Hepatocyte (in vitro differentiated cells): ENCODE results near the gene HIGD1A. TPM values are rescaled to one million over a fixed set of nuclear protein-coding genes. Genes with fewer than 3 reads are reported as not detected.

Experiments used
- DNase-seq: peaks from one replicate; pipeline ENCODE4 v3.0.0-alpha.2; 2016; ENCODE audit warnings: low spot score
- H2AFZ ChIP-seq: fragments of 200-600 bp; sonication (generic); 2 replicates; pipeline ENCODE4 v1.6.0; 2016; ENCODE audit warnings: antibody characterized with exemption, mild to moderate bottlenecking
- H3K27ac ChIP-seq: fragments of 200-600 bp; sonication (generic); 2 replicates; pipeline ENCODE4 v1.5.1; 2016; ENCODE audit warnings: mild to moderate bottlenecking
- H3K27me3 ChIP-seq: fragments of 200-600 bp; sonication (generic); 2 replicates; pipeline ENCODE4 v1.6.1; 2016
- H3K36me3 ChIP-seq: fragments of 200-600 bp; sonication (generic); replicated peaks from 2 replicates; pipeline ENCODE4 v1.5.1; 2016; ENCODE audit warnings: low read depth; ENCODE audit not compliant: insufficient read depth
- H3K4me1 ChIP-seq: fragments of 200-600 bp; sonication (generic); 2 replicates; pipeline ENCODE4 v1.5.1; 2016; ENCODE audit warnings: mild to moderate bottlenecking, moderate library complexity; ENCODE audit not compliant: insufficient read depth
- H3K4me2 ChIP-seq: fragments of 200-600 bp; sonication (generic); 2 replicates; pipeline ENCODE4 v1.6.0; 2016
- H3K4me3 ChIP-seq: fragments of 200-600 bp; sonication (generic); 2 replicates; pipeline ENCODE4 v1.5.1; 2016; ENCODE audit warnings: mild to moderate bottlenecking
- H3K79me2 ChIP-seq: fragments of 200-600 bp; sonication (generic); 2 replicates; pipeline ENCODE4 v1.6.0; 2017; ENCODE audit warnings: mild to moderate bottlenecking
- H3K9me2 ChIP-seq: fragments of 200-600 bp; sonication (generic); replicated peaks from 2 replicates; pipeline ENCODE4 v1.6.0; 2017; ENCODE audit warnings: mild to moderate bottlenecking; ENCODE audit not compliant: insufficient read depth
- H3K9me3 ChIP-seq: fragments of 200-600 bp; sonication (generic); 2 replicates; pipeline ENCODE4 v1.5.1; 2016; ENCODE audit warnings: low read depth, mild to moderate bottlenecking
- H4K20me1 ChIP-seq: fragments of 200-600 bp; sonication (generic); 2 replicates; pipeline ENCODE4 v1.6.0; 2016; ENCODE audit warnings: mild to moderate bottlenecking; ENCODE audit not compliant: insufficient read depth, poor library complexity, severe bottlenecking
- EZH2 ChIP-seq: fragments of 200-600 bp; sonication (generic); IDR thresholded peaks from 2 replicates; pipeline ENCODE4 v1.6.1; 2016; ENCODE audit warnings: antibody characterized with exemption, mild to moderate bottlenecking, borderline replicate concordance
- EZH2phosphoT487 ChIP-seq: fragments of 200-600 bp; sonication (generic); IDR thresholded peaks from one replicate; pipeline ENCODE4 v1.6.1; 2018; ENCODE audit warnings: antibody characterized with exemption, mild to moderate bottlenecking, low read depth, moderate library complexity; ENCODE audit not compliant: unreplicated experiment, severe bottlenecking
- WGBS: methylation state at CpG from one replicate; pipeline ENCODE4 v1.1.6; 2016; ENCODE audit warnings: low lambda C conversion rate; ENCODE audit errors: missing lambda C conversion rate; 5-methylcytosine and 5-hydroxymethylcytosine counted together
- polyA plus RNA-seq: library from polyadenylated mRNA; unstranded; fragments of >200 nt; fragmentation: Nextera tagmentation; extraction: Ambion mirVana; gene quantifications from 2 replicates; pipeline ENCODE4 v1.2.1, GENCODE V29; 2016
- total RNA-seq: library from RNA; depleted of rRNA; stranded (reverse); fragments of >200 nt; gene quantifications from 2 replicates; pipeline ENCODE4 v1.2.3, GENCODE V29; 2014
- TF ChIP-seq, protein P1 (sequence below): fragments of 200-600 bp; sonication (generic); IDR thresholded peaks from 2 replicates; pipeline ENCODE4 v1.5.1; 2016; ENCODE audit warnings: antibody characterized with exemption, mild to moderate bottlenecking; ENCODE audit not compliant: poor library complexity

HIGD1A gene
- total and polyA plus RNA-seq, 2 experiments from 2014 or later: 218 to 252 TPM

DNA sequence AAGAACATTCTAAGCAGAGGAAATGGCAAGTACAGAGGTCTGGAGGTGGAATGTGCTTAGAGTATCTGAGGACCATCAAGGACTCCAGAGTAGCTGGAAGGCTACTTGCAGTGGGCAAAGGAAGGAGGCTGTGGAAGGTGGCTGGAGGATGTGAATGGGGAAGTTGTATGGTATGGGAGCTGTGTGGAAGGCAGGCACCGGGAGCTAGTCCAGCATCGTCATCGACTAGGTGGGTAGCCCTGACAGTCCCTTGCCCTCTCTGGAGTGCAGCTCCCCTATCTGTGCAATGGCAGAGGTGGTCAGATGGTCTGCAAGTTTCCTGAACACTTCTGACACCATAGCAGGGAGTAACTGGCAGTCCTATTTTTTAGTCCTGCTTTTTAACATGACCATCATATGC, 50.5 kb downstream of the HIGD1A start:
- no peak for DNase-seq
- H3K9me2 ChIP-seq: no peaks in the 10 kb centered on the region
- H3K27me3 ChIP-seq: no peaks in the 10 kb centered on the region
- H3K4me2 ChIP-seq: no peak overlapping the region
- TF ChIP-seq, protein P1, sequence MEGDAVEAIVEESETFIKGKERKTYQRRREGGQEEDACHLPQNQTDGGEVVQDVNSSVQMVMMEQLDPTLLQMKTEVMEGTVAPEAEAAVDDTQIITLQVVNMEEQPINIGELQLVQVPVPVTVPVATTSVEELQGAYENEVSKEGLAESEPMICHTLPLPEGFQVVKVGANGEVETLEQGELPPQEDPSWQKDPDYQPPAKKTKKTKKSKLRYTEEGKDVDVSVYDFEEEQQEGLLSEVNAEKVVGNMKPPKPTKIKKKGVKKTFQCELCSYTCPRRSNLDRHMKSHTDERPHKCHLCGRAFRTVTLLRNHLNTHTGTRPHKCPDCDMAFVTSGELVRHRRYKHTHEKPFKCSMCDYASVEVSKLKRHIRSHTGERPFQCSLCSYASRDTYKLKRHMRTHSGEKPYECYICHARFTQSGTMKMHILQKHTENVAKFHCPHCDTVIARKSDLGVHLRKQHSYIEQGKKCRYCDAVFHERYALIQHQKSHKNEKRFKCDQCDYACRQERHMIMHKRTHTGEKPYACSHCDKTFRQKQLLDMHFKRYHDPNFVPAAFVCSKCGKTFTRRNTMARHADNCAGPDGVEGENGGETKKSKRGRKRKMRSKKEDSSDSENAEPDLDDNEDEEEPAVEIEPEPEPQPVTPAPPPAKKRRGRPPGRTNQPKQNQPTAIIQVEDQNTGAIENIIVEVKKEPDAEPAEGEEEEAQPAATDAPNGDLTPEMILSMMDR: no peak
- no peak overlapping the region for H2AFZ ChIP-seq
- H4K20me1 ChIP-seq: no peaks in the 10 kb centered on the region
- no peaks in the 10 kb centered on the region for H3K36me3 ChIP-seq
- H3K27ac ChIP-seq: no peak overlapping the region
- H3K9me3 ChIP-seq: no peaks in the 10 kb centered on the region
- H3K4me1 ChIP-seq: peaks cover 4% of the 10 kb centered on the region
- no peak overlapping the region for H3K4me3 ChIP-seq
- 98% methylated on average over 3 of the region's 3 CpGs for WGBS
- H3K79me2 ChIP-seq: no peaks in the 10 kb centered on the region

DNA sequence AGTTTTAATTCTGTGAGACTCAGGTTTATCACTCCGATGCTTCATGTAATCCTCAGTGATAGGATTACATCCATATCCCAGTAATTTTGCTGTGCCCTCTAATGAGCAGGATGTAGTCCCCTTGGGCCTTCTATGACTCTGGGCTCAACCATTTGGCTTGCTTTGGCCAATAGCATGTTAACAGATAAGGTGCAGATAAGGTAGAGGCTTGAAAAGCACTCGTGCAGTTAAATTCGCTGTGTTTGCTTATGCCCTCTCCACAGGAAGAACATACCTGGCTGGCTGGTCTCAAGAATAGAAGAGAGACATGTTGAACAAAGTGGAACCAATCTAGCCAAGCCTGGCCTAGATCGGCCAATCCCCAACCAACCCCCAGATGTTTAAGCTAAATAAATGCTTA, 51.3 kb downstream of the HIGD1A start:
- no peak overlapping the region for H2AFZ ChIP-seq
- H3K27ac ChIP-seq: no peak overlapping the region
- H3K9me3 ChIP-seq: no peaks in the 10 kb centered on the region
- H3K4me1 ChIP-seq: peaks cover 4% of the 10 kb centered on the region
- no peak overlapping the region for H3K4me2 ChIP-seq
- H3K9me2 ChIP-seq: no peaks in the 10 kb centered on the region
- no peak for DNase-seq
- no peaks in the 10 kb centered on the region for H4K20me1 ChIP-seq
- H3K79me2 ChIP-seq: no peaks in the 10 kb centered on the region
- WGBS: 72% methylated on average over 4 of the region's 4 CpGs
- no peaks in the 10 kb centered on the region for H3K27me3 ChIP-seq
- H3K36me3 ChIP-seq: no peaks in the 10 kb centered on the region
- no peak overlapping the region for H3K4me3 ChIP-seq
- TF ChIP-seq EZH2 (no peak), EZH2phosphoT487 (no peak)
- TF ChIP-seq, protein P1: no peak

DNA sequence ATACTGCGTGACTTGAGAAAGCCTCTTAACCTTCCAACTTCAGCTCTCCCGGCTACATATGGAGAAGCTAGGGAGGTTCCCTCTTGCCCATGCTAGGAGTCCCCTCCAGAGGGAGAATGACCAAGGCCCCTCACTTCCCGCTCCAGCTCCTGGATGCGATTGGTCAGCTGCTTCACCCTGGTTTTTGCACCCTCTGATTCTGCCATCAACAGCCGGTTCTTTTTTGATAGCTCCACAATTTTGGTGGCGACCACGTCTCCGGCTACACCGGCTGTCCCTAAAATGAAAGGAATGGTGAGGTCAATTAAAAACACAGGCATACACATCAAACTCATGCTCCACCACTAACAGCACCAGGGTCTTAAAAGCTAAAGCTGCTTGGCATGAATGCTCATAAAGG, 51.8 kb downstream of the HIGD1A start:
- no peak for TF ChIP-seq EZH2phosphoT487
- TF ChIP-seq, protein P1: no peak
- TF ChIP-seq EZH2: no peak
- Histone ChIP-seq H3K79me2 (no peaks in the 10 kb centered on the region), H3K36me3 (no peaks in the 10 kb centered on the region), H3K4me2 (no peak overlapping the region), H3K4me3 (no peak overlapping the region), H3K27me3 (no peaks in the 10 kb centered on the region), H2AFZ (no peak overlapping the region), H3K9me3 (no peaks in the 10 kb centered on the region), H3K9me2 (no peaks in the 10 kb centered on the region), H4K20me1 (no peaks in the 10 kb centered on the region), H3K27ac (no peak overlapping the region), H3K4me1 (peaks cover 4% of the 10 kb centered on the region)
- no peak for DNase-seq
- 98% methylated on average over 9 of the region's 9 CpGs for WGBS

DNA sequence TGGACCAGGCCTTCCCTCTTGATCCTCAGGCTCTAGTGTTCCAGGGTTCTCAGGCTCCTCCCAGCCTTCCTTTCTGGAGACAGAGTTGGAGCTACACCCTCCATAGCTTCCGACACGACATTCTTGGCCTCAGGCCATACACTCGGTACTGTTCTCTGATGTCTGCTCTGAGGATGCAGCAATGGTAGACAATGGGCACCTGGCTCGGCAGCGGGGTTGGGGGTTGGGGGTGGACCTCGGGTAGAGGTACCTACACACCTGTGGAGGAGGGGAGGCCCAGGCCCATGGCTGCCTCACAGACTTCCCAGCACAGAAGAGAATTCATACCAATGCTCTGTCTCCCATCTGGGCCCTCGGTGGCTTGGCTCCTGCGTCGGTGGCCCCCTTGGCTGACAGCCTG, 52.7 kb downstream of the HIGD1A start:
- H2AFZ ChIP-seq: no peak overlapping the region
- no peaks in the 10 kb centered on the region for H4K20me1 ChIP-seq
- 91% methylated on average over 9 of the region's 9 CpGs for WGBS
- H3K4me2 ChIP-seq: no peak overlapping the region
- H3K9me3 ChIP-seq: no peaks in the 10 kb centered on the region
- H3K79me2 ChIP-seq: no peaks in the 10 kb centered on the region
- TF ChIP-seq EZH2 (no peak), EZH2phosphoT487 (no peak)
- TF ChIP-seq, protein P1: no peak
- H3K27me3 ChIP-seq: no peaks in the 10 kb centered on the region
- H3K4me1 ChIP-seq: peaks cover 12% of the 10 kb centered on the region
- DNase-seq: no peak
- H3K36me3 ChIP-seq: no peaks in the 10 kb centered on the region
- no peaks in the 10 kb centered on the region for H3K9me2 ChIP-seq
- H3K27ac ChIP-seq: no peak overlapping the region
- no peak overlapping the region for H3K4me3 ChIP-seq
